GM21529 (cell line): ENCODE measurements around the gene P4HA1.
A peak's percentile ranks its signal among the peaks of the same experiment; 100 is the strongest.
"Not testable (repeated sequence)": the region's sequence is repeated elsewhere in the genome, so short reads cannot be mapped to it uniquely, and the experiment has no call there.

Experiments
- ATAC-seq: cut with Tn5 transposase; IDR thresholded peaks from one replicate; pipeline ENCODE4 v1.9.1; 2021; ENCODE audit not compliant: unreplicated experiment

P4HA1 gene

DNA sequence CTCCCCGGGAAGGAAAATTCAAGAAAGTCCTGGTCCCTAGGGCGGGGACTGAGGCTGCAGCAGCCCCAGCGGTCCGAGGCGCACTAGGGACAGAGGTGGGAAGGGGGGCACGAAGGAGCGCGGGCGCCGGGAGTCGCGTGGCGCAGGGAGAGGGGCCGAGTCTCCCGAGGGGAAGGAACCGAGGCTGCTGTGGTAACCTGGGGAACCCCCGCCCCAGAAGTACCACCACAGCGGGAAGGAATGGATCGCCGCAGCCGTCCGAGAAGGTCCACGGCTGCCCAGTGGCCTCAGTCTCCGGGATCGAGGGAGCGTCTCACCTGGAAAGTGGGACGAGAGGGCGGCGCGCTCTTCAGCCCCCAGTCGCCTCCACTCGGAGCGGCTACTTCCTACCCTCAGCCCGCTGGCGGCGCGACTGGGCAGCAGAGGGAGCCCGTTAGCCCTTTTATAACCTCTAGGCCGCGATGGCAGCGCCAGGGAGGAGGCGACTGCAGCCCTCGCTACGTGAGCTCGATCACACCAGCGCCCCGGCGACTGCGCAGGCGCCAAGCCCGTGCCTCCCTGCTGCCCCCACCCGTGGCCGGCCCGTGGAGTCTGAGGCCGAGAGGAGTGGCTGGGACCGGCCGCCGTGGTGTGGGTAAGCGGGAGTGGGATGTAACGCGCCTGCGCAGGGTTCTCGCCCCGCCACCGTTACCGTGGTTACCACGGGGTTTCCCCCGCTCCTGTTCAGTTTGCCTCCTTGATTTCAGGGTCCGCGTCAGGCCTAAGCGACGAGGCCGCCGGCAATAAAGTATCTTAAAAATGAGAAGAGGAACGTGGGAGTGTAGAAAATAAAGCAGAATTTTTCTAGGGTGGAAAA, at the start of gene P4HA1:
Gene P4HA1 (minus strand): TSS at position 418 of the 856 bp plus-strand sequence. CDS start 21,983 bp downstream, outside the sequence.
- peak; percentile 79 for ATAC-seq

DNA sequence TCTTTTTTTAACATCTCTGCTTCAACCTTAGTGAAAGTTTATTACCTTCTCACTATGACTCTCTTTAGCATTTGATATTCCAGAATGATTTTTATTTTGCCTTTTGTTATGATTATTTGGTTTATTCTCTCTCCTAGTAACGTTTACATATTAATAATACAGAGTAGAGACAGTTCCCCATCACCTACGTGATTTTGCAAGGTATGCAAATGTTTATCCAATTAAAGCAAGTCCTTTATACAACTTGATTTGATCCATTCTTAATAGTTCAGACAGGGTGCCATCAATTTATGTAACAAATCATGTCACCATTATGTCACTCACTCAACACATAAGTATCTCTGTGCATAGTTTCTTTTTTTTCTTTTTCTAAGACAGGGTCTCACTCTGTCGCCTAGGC, 44.9 kb upstream of the P4HA1 start:
- ATAC-seq, result no peak

DNA sequence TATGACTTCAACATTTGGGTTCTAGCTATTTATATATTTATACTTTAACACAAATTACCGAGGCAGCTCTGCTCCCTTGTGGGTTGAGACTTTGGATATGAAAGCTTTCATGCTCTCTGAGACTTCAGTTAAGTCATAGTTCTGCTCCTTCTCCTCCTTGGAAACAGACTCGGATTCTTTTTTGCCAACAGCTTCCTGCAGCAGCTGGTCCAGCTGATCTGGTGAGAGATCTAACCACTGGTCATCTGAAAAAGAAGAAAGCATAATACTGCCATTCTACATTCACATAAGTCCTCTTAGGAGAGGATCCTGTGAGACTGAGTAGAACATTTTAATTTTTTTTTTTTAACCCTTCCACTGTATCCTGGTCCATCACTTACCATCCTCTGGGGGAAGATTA, 42.6 kb upstream of the P4HA1 start:
- no peak for ATAC-seq

DNA sequence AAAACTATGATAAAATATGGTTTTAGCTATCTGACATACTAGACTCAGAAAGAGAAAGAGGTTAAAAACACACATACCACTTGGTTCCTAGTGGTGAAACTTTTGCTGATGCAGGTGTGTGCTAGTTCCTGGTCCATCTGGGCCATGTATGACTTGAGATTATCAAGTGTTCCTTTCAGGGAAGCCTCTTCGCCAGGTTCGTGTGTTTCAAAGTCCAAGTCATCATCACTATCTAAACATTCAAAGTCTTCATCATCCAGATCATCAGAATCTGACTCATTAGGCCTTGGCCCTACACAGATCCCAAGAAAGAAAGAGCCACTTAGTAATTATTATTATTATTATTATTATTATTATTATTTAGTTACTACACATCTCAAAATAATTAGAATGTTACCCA, 40.0 kb upstream of the P4HA1 start:
- no peak for ATAC-seq

DNA sequence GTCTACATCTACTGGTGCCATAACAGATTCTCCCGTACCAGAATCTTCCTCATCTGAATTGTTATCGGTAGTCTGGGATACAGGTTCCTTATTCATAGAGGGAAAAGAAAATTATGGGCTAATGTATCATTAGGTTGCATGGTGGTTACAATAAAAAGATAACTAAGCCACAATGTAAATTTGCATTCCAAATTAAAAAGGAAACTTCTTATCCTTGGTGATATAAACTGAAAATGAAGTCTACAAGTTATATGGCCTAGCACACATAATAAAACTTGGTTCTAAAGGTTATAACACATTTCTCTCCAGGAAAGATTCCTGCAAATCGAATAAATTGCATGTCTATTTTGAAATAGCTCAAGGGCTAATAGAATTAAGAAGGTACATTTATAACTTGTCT, 38.1 kb upstream of the P4HA1 start:
- ATAC-seq, result no peak

DNA sequence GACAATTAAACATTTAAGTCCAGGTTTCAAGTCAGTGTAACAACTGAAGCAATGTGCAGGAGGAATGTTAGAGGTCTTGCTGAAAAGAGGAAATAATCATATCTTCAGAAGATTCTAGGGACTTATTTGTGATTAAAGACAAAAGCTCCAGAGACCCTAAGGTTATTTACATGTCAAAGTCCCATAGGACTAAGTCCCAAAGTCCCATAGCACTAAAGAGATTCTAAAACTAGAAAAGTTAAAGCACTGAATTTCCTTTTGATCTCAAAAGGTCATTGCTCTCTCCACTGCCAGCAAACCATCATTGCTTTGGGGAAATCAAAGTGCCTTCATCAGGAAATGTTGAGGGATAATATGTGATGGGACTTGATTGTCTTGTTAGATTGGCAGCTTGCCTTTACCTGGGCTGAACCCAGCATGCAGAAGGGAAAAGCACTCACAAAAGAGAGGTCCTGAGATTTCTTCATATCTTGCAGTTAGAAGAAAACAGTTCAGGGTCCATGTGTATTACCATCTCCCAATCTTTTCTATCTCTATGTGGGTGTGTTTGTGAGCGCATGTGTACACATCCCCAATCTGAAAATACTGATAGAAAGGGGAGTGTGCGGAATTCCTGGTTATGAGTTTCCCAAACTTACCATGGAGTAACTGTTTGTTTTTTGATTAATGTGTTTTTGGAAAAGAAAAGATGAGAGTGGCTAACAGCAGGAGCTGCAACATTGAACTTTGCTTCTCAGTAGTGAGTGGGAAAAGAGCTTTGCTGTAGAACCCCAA, 35.4 kb upstream of the P4HA1 start:
- ATAC-seq, result no peak

DNA sequence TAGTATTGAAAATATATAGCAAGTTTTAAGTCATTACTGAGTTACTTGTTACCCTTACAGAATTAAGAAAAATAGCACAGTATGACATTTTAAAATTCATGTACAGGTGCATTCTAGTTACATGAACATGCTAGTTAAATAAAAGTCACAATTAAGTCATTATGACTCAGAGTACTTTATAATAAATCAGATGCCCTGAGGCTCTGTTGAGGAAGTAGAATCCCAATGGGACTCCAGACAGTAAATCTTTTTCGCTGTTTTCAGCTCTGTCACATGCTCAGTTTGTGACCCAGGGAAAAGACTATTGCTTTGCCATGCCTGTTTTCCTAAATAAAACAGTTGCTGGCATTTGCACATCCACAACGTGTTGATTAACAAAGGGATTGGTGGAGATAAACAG, 34.6 kb upstream of the P4HA1 start:
- no peak for ATAC-seq

DNA sequence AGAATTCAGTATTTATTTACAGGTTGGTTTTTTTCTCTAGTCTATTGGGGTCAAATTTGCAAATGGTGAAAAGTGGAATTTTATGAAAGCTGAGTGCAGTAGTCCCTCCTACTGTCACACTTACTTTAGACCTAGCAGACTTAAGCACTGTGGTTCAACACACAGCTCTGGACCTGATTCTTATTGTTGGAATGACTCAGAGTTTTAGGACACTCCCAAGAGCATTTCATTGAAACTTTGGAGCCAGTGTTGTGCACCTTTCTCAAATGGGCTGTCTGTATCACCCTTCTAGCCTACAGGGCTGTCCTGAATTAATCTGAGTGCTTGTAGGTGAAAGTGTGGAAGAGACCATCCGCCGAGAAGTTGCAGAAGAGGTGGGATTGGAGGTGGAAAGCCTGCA, 29.7 kb upstream of the P4HA1 start:
- ATAC-seq, result no peak

DNA sequence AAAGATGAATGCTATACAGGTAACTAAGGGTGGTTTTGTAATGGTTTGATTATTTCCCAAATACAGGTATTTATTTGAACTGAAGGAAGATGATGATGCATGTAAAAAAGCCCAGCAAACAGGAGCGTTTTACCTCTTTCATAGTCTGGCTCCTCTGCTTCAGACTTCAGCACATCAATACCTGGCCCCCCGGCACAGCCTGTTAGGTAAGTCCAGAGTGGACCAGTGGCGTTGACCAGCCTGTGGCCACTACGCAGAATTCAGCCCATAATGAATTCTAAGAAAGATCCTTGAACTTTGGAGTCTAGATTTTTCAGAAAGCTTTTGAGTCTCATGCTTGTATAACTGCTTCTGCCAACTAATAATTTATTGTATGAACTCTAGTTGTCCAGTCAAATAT, 23.3 kb upstream of the P4HA1 start:
- ATAC-seq, result no peak

DNA sequence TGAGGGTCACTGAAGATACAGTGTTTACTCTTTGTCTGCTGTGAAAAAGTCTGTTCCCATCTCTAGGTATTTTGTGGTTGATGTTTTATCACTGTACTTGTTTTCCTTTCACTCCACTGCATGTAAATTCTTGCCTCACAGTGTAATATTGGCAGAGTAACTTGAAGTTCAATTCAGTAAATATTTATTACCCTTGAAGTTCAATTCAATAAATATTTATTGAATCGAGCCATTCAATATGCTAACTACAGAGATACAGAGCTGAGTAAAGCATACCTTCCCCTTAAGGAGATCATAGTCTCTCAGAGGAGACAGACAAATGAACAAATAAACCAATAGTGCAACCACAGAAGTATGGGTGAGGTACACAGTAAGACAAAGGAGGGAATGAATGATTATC, 22.8 kb upstream of the P4HA1 start:
- no peak for ATAC-seq

DNA sequence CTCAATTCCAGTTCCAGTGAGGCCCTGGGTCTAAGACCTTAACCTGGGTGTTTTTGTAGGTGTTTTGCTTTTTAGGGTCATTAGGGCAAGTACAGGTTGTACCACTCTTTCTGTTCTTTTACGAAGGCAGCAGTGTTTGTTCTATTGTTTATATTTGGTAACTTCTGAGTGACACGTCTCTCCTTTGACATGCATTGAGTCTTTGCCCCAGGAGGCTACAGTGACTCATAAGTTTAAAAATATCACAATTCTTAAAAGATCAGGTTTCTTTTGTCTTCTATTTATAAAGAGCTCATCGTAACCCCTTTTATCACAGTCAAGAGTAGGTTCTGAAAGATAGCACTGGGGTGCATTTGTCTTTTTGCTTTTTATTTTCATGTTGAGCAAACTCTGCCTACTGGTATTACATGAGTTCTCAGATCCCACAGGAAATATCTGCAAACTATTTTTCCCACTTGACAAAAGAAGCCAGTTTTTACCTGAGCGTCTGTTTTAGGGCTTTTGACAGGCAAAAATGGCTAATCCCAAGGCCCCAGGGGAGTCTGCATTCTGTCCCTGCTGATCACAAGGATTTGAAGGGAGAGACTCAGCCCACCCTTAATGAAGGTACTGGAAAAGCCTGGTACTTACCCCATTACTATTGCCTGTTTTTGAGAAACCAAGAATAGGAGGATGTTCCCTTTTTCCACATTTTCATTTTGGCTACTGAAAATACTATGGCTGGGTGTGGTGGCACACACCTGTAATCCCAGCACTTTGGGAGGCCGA, 21.5 kb upstream of the P4HA1 start:
- ATAC-seq, result peak; percentile 84

DNA sequence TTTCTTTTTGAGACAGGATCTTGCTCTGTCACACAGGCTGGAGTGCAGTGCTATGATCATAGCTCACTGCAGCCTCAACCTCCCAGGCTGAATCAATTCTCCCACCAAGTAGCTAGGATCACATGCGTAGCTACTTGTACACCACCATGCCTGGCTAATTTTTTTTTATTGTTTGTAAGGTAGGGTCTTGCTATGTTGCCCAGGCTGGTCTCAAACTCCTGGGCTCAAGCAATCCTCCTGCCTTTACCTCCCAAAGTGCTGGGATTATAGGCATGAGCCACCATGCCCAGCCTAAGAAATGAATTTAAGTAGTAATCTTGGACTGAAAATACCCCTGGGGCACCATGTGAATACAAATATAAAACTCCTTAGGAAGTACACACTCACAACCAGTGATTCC, 19.4 kb upstream of the P4HA1 start:
- ATAC-seq, result no peak

DNA sequence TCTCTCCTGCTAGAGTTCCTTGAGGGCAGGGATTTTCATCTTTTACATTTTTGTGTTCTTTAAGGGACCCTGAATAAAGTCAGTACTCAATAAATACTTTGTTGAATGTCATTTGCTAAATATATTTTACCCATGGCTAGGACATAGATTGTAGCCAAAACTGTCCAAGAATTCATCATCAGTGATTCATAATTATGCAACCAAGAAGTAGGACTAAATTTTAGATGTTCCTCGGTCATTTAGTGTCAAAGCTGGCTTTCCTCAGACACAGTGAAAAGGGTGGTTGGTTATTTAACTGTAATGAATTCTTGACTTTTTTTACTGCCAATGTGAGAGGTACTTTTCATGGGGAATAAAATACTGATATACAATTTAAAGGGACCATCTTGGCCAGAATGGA, 16.9 kb upstream of the P4HA1 start:
- ATAC-seq, result no peak

DNA sequence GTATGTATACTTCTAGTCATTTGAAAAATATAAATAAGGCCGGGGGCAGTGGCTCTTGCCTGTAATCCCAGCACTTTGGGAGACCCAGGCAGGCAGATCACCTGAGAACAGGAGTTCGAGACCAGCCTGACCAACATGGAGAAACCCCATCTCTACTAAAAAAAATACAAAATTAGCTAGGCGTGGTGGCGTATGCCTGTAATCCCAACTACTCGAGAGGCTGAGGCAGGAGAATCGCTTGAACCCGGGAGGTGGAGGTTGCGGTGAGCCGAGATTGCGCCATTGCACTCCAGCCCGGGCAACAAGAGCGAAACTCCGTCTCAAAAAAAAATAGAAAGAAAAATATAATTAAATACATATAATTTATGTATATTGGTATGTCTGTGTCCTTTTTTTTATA, 15.4 kb upstream of the P4HA1 start:
- ATAC-seq, result not testable (repeated sequence)

DNA sequence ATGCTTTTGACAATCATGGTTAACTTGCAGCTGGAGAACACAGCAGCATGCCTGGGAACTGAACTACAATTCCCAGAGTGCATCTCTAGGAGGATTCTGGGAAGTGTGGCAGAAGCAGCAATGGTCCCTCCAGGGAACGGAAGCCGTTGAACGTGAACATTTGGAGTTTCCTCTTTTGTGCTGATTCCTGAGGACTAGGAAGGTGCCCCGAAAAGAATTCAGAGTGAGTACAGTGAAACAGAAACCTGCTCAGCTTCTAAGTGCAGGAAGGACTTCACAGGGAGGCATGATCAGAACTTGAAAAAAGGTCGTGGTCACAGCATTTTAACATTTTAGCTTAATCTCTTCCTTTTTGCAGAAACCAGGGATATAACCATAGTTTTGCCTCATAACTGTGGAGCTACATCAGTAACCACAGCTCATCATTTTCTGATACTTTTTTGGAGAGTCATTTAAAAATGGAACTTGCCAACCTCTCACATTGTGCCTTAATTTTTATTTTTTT, 13.7 kb upstream of the P4HA1 start, which contains the start of gene NUDT13:
Gene NUDT13 (plus strand): TSS at position 111 of the 505 bp plus-strand sequence. CDS start 3,911 bp downstream, outside the sequence.
- no peak for ATAC-seq

DNA sequence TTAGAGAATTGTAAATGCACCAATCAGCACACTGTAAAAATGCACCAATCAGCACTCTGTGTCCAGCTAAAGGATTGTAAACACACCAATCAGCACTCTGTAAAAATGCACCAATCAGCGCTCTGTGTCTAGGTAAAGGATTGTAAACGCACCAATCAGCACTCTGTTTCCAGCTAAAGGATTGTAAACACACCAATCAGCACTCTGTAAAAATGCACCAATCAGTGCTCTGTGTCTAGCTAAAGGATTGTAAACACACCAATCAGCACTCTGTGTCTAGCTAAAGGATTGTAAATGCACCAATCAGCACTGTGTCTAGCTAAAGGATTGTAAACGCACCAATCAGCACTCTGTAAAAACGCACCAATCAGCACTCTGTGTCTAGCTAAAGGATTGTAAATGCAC, 12.6 kb upstream of the P4HA1 start:
- ATAC-seq, result not testable (repeated sequence)

DNA sequence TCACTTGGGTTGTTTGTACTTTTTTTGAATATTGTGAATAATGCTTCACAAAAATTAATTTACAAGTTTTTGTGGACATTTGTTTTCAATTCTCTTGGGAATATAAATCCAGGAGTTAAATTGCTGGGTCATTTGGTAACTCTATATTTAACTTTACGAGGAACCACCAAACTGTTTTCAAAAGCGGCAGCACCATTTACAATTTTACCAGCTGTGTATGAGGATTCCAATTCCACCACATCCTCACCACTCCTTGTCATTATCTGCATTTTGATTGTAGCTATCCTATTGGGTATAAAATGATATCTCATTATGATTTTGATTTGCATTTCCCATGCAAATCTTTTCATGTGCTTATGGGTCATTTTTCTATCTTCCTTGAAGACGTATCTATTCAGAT, 9.6 kb upstream of the P4HA1 start:
- ATAC-seq, result no peak

DNA sequence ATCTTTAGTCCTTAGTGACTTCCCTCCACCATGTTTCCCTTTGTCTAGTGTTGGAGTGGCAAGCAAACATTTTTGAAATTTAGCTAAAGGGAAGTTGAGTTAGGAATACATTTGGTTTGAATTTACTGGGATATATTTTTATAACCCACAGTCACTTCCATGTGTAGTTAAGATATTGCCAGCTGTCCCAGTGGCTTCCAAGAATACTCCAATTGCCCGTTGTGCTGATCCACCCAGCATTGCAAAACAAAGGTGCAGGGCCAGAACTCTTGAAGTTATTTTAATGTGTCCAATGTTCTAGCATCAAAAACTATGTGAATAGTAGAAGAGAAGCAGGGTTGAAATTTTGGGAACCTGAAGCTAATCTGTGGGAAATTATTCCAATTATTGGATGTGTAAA, 2.5 kb upstream of the P4HA1 start:
- ATAC-seq, result no peak

DNA sequence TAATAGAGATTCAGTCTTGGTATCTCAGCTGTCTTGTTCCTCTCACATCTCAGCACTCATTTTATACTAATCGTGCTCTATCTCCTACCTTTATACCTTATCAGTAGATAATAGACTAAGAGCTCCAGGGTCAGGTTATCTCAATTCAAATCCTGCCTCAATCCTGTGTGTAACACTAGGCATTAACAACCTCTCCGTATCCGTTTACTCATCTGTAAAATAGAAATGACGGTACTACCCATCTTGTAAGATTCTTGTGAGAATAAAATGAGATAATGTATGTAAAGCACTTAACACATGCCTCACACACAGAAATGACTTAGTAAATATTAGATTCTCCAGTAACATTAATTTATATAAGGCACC, 622 bp upstream of the P4HA1 start:
- ATAC-seq, result no peak

DNA sequence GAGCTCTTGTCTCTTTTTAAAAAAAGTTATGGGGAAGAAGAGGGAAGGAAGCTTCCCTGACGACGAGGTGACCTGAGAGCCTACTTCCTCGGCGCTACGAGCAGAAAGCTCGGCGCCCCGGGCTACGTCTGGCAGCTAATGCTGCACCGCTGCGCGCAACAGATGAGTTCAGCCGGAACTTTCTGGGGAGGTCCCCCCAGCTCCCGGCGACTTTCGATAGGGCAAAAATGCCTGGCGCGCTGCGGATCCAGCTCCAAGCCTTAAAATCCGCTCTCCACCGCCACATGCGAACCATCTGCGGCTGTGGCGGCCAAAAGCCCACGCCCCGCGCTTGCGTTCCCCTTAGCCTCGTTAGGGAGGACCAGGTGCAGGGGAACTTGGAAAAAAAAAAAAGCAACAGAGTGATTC, 621 bp downstream of the P4HA1 start:
- peak; percentile 36 for ATAC-seq

DNA sequence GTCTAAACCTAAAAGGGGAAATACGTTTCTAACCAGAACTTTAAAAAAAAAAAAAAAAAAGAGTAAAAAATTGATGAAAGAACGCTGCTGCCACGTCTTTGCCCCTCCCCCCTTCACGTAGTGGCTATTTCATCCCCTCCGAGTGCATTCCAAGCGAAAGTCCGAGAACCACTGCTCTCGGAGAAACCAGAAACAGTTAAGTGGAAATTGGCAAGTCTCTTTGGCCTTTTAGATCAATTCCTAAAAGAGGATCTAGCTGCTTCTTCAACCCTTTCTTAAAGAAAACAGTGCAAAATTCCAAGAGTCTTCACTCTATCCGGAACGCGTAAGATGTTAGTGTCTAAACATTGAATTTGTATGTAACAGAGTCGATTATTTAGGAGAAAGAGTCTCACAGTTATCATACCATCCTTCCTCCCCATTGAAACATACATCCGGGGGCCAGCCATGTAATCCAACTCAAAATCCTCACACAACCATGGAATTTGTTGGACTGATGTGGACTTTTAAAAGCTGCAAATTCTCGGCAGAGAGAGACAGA, 1.1 kb downstream of the P4HA1 start:
- no peak for ATAC-seq
